Right kidney (tissue), 1 donor: ENCODE data around the gene RRP1B.

Experiments used
- DNase-seq: peaks from one replicate; pipeline ENCODE4 v3.0.0-alpha.2; 2016

Gene RRP1B

DNA sequence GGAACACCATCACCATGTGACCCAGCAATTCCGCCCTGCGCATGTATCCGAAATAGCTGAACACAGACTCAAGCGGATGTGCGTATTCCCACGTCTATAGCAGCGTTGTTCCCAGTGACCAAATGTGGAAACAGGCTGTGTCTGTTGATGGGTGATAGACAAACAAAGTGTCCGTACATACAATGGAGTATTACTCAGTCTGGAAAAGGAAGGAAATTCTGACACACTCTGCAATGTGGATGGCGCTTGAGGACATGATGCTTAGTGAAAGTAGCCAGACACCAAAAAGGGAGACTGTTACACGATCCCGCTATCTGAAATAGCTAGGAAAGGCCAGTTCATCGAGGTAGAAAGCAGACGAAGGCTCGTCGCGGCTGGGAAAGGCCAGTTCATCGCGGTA lies 85.4 kb downstream of the RRP1B start:
- DNase-seq = no peak
